MM.1S (cell line): Measurements from ENCODE around the gene GATA5.
"Not testable (repeated sequence)": the region's sequence is repeated elsewhere in the genome, so short reads cannot be mapped to it uniquely, and the experiment has no call there.

Experiments
- DNase-seq: peaks from one replicate; pipeline ENCODE4 v3.0.0-alpha.2; 2015
- H2AFZ ChIP-seq: fragments of 300-600 bp; sonication (generic); 2 replicates; pipeline ENCODE4 v1.6.0; 2016; ENCODE audit warnings: antibody characterized with exemption, low read length
- H3F3A ChIP-seq: fragments of 300-600 bp; sonication (generic); 2 replicates; pipeline ENCODE4 v1.6.1; 2016; ENCODE audit warnings: mild to moderate bottlenecking, antibody characterized with exemption, low read length, moderate library complexity, mixed read lengths; ENCODE audit not compliant: insufficient read depth
- H3K27ac ChIP-seq: fragments of 300-600 bp; sonication (generic); 2 replicates; pipeline ENCODE4 v1.5.1; 2016; ENCODE audit warnings: mild to moderate bottlenecking, low read length
- H3K27me3 ChIP-seq: fragments of 300-600 bp; sonication (generic); replicated peaks from 2 replicates; pipeline ENCODE4 v1.6.0; 2016; ENCODE audit warnings: low read length; ENCODE audit not compliant: insufficient read depth
- H3K36me3 ChIP-seq: fragments of 300-600 bp; sonication (generic); replicated peaks from 2 replicates; pipeline ENCODE4 v1.6.1; 2016; ENCODE audit warnings: mild to moderate bottlenecking, low read length, mixed read lengths; ENCODE audit not compliant: insufficient read depth
- H3K4me1 ChIP-seq: fragments of 300-600 bp; sonication (generic); 2 replicates; pipeline ENCODE4 v1.6.1; 2016; ENCODE audit warnings: low read length, mixed read lengths
- H3K4me2 ChIP-seq: fragments of 300-600 bp; sonication (generic); 2 replicates; pipeline ENCODE4 v1.6.0; 2016; ENCODE audit warnings: low read depth, low read length
- H3K4me3 ChIP-seq: fragments of 300-600 bp; sonication (generic); 2 replicates; pipeline ENCODE4 v1.5.1; 2016; ENCODE audit warnings: low read length, mixed read lengths
- H3K79me2 ChIP-seq: fragments of 300-600 bp; sonication (generic); 2 replicates; pipeline ENCODE4 v1.6.1; 2016; ENCODE audit warnings: mixed run types, low read length, mixed read lengths
- H3K9ac ChIP-seq: fragments of 300-600 bp; sonication (generic); 2 replicates; pipeline ENCODE4 v1.6.1; 2016; ENCODE audit warnings: low read length, mixed read lengths
- H3K9me2 ChIP-seq: fragments of 300-600 bp; sonication (generic); replicated peaks from 2 replicates; pipeline ENCODE4 v1.6.1; 2016; ENCODE audit warnings: mild to moderate bottlenecking, low read length, mixed read lengths; ENCODE audit not compliant: insufficient read depth
- H3K9me3 ChIP-seq: fragments of 300-600 bp; sonication (generic); replicated peaks from 2 replicates; pipeline ENCODE4 v1.6.1; 2016; ENCODE audit warnings: mild to moderate bottlenecking, low read length, mixed read lengths; ENCODE audit not compliant: insufficient read depth
- H4K20me1 ChIP-seq: fragments of 300-600 bp; sonication (generic); 2 replicates; pipeline ENCODE4 v1.6.1; 2016; ENCODE audit warnings: mild to moderate bottlenecking, low read length, moderate library complexity, mixed read lengths; ENCODE audit not compliant: insufficient read depth
- CTCF ChIP-seq: fragments of 300-600 bp; sonication (generic); IDR thresholded peaks from 2 replicates; pipeline ENCODE4 v1.5.1; 2016; ENCODE audit warnings: antibody characterized with exemption, low read length, mixed read lengths
- EZH2 ChIP-seq: fragments of 300-600 bp; sonication (generic); optimal IDR thresholded peaks from 2 replicates; pipeline ENCODE3; 2017; ENCODE audit warnings: low read depth, mild to moderate bottlenecking, antibody characterized with exemption, low read length, mixed read lengths
- EZH2phosphoT487 ChIP-seq: fragments of 300-600 bp; sonication (generic); IDR thresholded peaks from 2 replicates; pipeline ENCODE4 v1.6.1; 2018; ENCODE audit warnings: antibody characterized with exemption, low read length

GATA5 gene

DNA sequence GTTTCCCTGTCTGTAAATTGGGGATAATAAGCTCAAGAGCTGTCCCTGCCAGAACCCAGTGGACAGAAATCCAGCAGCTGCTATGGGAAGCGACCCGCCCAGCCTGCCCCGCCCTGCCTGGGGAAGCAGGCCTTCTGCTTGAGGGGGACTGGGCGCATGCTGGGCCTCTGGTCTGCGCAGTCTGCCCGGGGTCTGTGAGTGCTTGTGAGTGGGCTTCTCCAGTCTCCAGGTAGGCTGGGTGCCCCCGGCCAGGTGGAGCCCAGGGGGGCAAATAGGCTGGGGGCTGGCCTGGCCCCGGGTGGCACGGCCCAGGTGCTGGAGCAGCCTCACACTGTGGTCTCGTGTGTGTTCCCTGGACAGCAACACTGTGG, 47.8 kb downstream of the GATA5 start:
- Histone ChIP-seq H3K79me2 (no peaks in the 10 kb centered on the region), H3K9me3 (no peaks in the 10 kb centered on the region), H3K9ac (no peak overlapping the region), H3K27ac (no peak overlapping the region), H2AFZ (no peak overlapping the region), H4K20me1 (no peaks in the 10 kb centered on the region), H3K27me3 (peaks cover 99% of the 10 kb centered on the region), H3K36me3 (no peaks in the 10 kb centered on the region), H3K9me2 (no peaks in the 10 kb centered on the region), H3K4me1 (no peaks in the 10 kb centered on the region), H3K4me3 (no peak overlapping the region), H3K4me2 (no peak overlapping the region), H3F3A (no peaks in the 10 kb centered on the region)
- DNase-seq = no peak
- TF ChIP-seq EZH2phosphoT487 (no peak), CTCF (no peak), EZH2 (no peak)

DNA sequence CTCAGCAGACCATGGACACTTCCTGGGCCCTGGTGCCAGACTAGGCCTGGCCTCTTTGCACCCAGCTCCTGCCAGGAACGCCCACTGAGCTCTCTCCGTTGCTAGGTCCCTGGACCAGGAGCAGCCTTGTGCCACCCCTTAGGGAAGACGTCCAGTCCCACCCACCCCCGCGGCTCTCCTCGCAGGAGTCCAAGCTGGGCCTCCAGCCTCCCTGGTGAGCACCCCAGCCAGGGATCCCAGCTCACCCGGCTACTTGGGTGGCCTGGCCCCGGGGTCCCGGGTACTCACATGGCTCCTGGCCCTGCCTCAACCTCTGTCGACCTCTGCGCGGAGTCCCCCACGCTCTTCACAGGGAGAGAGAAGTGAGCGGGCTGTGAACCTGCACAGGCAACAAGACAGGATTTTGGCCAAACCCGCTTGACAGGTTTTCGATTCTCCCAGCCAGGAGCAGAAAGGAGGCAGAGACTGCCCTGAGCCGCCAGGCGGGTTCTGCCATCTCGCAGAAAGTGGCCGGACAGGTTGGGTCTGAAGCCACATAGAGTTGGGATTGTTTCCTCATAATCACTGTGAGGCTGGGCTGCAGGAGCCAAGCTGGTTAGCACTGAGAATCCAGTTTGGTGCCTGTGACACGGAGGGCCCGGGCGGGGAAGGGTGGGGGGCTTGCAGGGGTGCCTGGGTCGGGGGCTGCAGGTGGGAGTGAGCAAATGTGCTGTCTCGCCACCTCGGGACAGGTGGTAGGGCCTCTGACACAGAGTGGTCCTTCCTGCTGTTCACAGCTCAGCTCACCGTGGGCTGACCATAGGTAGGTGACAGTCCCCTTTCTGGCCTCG, 48.4 kb downstream of the GATA5 start, which contains the start of gene RBBP8NL:
RBBP8NL (minus strand) TSS at position 368 of the 830 bp plus-strand sequence. CDS start 7,892 bp downstream, outside the sequence.
- no peak within 1 kb of the TSS for H3K4me2 ChIP-seq
- no peak within 1 kb of the TSS for H3K4me3 ChIP-seq
- no peaks in the 10 kb centered on the region for H3K36me3 ChIP-seq
- H3K79me2 ChIP-seq = no peaks in the 10 kb centered on the region
- no peak within 1 kb of the TSS for H3K27ac ChIP-seq
- no peaks in the 10 kb centered on the region for H4K20me1 ChIP-seq
- DNase-seq = no peak
- no peaks in the 10 kb centered on the region for H3K9me2 ChIP-seq
- no peaks in the 10 kb centered on the region for H3F3A ChIP-seq
- no peak within 1 kb of the TSS for H3K9ac ChIP-seq
- no peaks in the 10 kb centered on the region for H3K9me3 ChIP-seq
- peaks cover 97% of the 10 kb centered on the region for H3K27me3 ChIP-seq
- H3K4me1 ChIP-seq = no peaks in the 10 kb centered on the region
- no peak within 1 kb of the TSS for H2AFZ ChIP-seq
- no peak for TF ChIP-seq EZH2phosphoT487
- no peak for TF ChIP-seq EZH2
- no peak for TF ChIP-seq CTCF

DNA sequence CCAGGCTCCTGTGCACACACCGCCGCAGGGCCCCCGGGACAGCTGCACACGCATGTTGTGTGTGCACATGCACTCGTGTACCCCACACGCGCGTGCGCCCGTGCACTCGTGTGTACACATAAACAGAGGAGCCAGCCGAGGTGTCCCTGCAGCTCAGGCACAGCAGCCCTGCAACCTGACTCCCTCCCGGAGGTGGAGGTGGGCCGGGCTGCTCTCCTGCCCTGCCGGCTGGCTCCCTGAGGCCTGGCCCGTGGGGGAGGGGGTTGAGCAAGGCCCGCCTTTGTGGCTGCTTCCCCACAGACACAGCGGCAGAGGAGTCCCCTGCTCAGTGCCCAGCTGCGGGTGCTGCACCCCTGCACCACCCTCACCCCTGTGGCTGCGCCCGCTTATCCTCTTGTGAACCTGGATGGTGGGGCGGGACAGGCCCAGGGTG, 49.1 kb downstream of the GATA5 start:
- H3K27ac ChIP-seq = no peak overlapping the region
- H3K4me2 ChIP-seq = no peak overlapping the region
- H2AFZ ChIP-seq = no peak overlapping the region

GRCh38 chr20:62426059-62426348, 49.8 kb downstream of the GATA5 start:
- not testable (repeated sequence) for H3K36me3 ChIP-seq, H3K9ac ChIP-seq, H3F3A ChIP-seq, H3K79me2 ChIP-seq, H2AFZ ChIP-seq, H3K9me2 ChIP-seq, H3K9me3 ChIP-seq, H3K27ac ChIP-seq, H4K20me1 ChIP-seq, H3K4me3 ChIP-seq, H3K4me1 ChIP-seq, DNase-seq, H3K4me2 ChIP-seq
- peaks cover 95% of the 10 kb centered on the region for H3K27me3 ChIP-seq

More for the DNA sequence above, 49.1 kb downstream of the GATA5 start:
- H3K27me3 ChIP-seq = peaks cover 95% of the 10 kb centered on the region
- no peaks in the 10 kb centered on the region for H3K4me1 ChIP-seq
- no peak for TF ChIP-seq EZH2
- no peak for TF ChIP-seq EZH2phosphoT487
- no peak for TF ChIP-seq CTCF
- H3K79me2 ChIP-seq = no peaks in the 10 kb centered on the region
- no peaks in the 10 kb centered on the region for H4K20me1 ChIP-seq
- DNase-seq = no peak
- no peaks in the 10 kb centered on the region for H3K9me3 ChIP-seq
- H3K9ac ChIP-seq = no peak overlapping the region
- H3K9me2 ChIP-seq = no peaks in the 10 kb centered on the region
- no peak overlapping the region for H3K4me3 ChIP-seq
- H3K36me3 ChIP-seq = no peaks in the 10 kb centered on the region
- H3F3A ChIP-seq = no peaks in the 10 kb centered on the region
